CD4-positive, CD25-positive, alpha-beta regulatory T cell (primary cell): Measurements from ENCODE around the gene ADGRA1. TPM values are rescaled to one million over a fixed set of nuclear protein-coding genes. Genes with fewer than 3 reads are reported as not detected.

Experiments used
- ATAC-seq, 2 donors: fragments of 150-1000 bp; cut with Tn5 transposase; one replicate each; pipeline ENCODE4 v1.10.0; 2021; ENCODE audit warnings: low read depth in 2 of 2, moderate number of reproducible peaks in 2 of 2, moderate library complexity in 1 of 2
- DNase-seq, 3 donors: peaks; one replicate each; pipeline versions ENCODE4 v3.0.0 to v3.0.0-alpha.2; 2012 to 2022; ENCODE audit warnings: mixed read lengths in 1 of 3
- H3K27ac ChIP-seq: one replicate; pipeline ENCODE4 v1.7.0; 2013; ENCODE audit warnings: mild to moderate bottlenecking, low read length; ENCODE audit not compliant: insufficient read depth, poor library complexity, severe bottlenecking
- H3K27me3 ChIP-seq: one replicate; pipeline ENCODE4 v1.7.0; 2013; ENCODE audit warnings: low read length; ENCODE audit not compliant: control insufficient read depth, insufficient read depth
- H3K36me3 ChIP-seq: one replicate; pipeline ENCODE4 v1.7.0; 2013; ENCODE audit warnings: mild to moderate bottlenecking, low read length, moderate library complexity; ENCODE audit not compliant: control insufficient read depth, insufficient read depth
- H3K4me1 ChIP-seq: 2 replicates; pipeline ENCODE4 v1.7.0; 2013; ENCODE audit warnings: mild to moderate bottlenecking, low read length; ENCODE audit not compliant: insufficient read depth, control insufficient read depth, poor library complexity, severe bottlenecking
- H3K4me3 ChIP-seq: one replicate; pipeline ENCODE4 v1.7.0; 2013; ENCODE audit warnings: low read depth, mild to moderate bottlenecking, low read length, moderate library complexity
- H3K9me3 ChIP-seq, 2 experiments: 1 replicate in 1 of 2; 2 replicates in 1 of 2; pipeline ENCODE4 v1.7.0; 2013; ENCODE audit warnings: low read length in 2 of 2, mild to moderate bottlenecking in 1 of 2, moderate library complexity in 1 of 2; ENCODE audit not compliant: control insufficient read depth in 2 of 2
- H3K27ac Mint-ChIP-seq, 3 donors: one replicate each; pipeline ENCODE4 v1.8.0; 2020 to 2022; ENCODE audit warnings: mild to moderate bottlenecking in 3 of 3, mixed read lengths in 3 of 3, moderate library complexity in 2 of 3
- H3K27me3 Mint-ChIP-seq: one replicate; pipeline ENCODE4 v1.8.0; 2022; ENCODE audit warnings: mild to moderate bottlenecking, mixed read lengths
- H3K36me3 Mint-ChIP-seq: one replicate; pipeline ENCODE4 v1.8.0; 2020; ENCODE audit warnings: mixed read lengths
- H3K4me1 Mint-ChIP-seq, 4 donors: one replicate each; pipeline ENCODE4 v1.8.0; 2020 to 2022; ENCODE audit warnings: mixed read lengths in 4 of 4, mild to moderate bottlenecking in 1 of 4
- H3K4me3 Mint-ChIP-seq, 4 donors: one replicate each; pipeline ENCODE4 v1.8.0; 2020 to 2022; ENCODE audit warnings: mild to moderate bottlenecking in 4 of 4, mixed read lengths in 4 of 4, moderate library complexity in 3 of 4
- H3K9me3 Mint-ChIP-seq, 7 donors: one replicate each; pipeline ENCODE4 v1.8.0; 2020 to 2022; ENCODE audit warnings: mixed read lengths in 7 of 7, mild to moderate bottlenecking in 3 of 7, moderate library complexity in 2 of 7
- polyA plus RNA-seq, 4 donors: library from polyadenylated mRNA; unstranded; fragments of 300-500 nt; fragmentation: Illumina TruSeq; gene quantifications; one replicate each; pipeline ENCODE4 v1.2.3, GENCODE V29; 2021
- total RNA-seq: library from RNA; stranded (reverse); gene quantifications from one replicate; pipeline ENCODE4 v1.2.3, GENCODE V29; 2022

ADGRA1 gene
- total and polyA plus RNA-seq, 5 donors from 2014 or later = not detected

DNA sequence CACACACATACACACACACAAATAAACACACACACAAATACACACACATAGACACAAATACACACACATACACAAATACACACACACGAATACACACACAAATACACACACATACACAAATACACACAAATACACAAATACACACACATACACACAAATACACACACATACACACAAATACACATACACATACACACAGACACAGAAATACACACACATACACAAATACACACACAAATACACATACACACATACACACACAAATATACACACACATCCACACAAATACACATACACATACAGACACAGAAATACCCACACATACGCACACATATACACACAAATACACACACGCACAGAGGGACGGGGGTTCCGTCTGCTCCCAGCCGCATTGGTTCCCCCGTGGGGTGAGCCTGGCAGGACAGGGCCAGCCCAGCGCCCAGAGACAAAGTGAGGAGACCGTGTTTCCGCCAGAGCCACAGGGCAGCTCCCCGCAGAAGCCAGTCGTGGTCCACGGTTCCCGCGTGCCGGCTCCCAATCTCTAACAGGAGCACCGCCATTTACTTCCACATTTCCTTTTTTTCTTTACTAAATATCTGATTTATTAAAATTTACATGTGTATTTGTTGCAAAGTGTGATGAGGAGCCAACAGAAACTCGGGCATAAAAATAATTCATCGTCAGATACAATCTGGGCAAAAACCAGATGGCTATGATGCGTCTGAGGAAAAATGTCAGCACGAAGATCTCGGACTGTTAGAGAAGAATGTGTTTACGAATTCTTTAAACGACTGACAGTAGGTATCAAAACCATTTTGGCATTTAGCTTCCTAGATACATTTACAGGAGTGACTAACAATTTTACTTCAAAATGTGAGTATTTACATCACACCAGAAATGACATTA is 69.2 kb downstream of the ADGRA1 start:
- H3K4me3 Mint-ChIP-seq = peak overlapping the region in 1 of 4 donors; percentile 1
- H3K27me3 ChIP-seq = no peaks in the 10 kb centered on the region
- no peaks in the 10 kb centered on the region for H3K36me3 ChIP-seq
- no peak overlapping the region for H3K27ac ChIP-seq
- no peak overlapping the region for H3K4me3 ChIP-seq
- H3K9me3 Mint-ChIP-seq = peaks cover 0 to 6% (median 0%) of the 10 kb centered on the region in 7 donors
- H3K9me3 ChIP-seq = no peaks in the 10 kb centered on the region
- no peak for DNase-seq
- H3K27me3 Mint-ChIP-seq = no peaks in the 10 kb centered on the region
- H3K27ac Mint-ChIP-seq = no peak overlapping the region
- H3K4me1 ChIP-seq = peaks cover 5% of the 10 kb centered on the region
- H3K4me1 Mint-ChIP-seq = peaks cover 0 to 3% (median 0%) of the 10 kb centered on the region in 4 donors
- H3K36me3 Mint-ChIP-seq = no peaks in the 10 kb centered on the region
- no peak for ATAC-seq

DNA sequence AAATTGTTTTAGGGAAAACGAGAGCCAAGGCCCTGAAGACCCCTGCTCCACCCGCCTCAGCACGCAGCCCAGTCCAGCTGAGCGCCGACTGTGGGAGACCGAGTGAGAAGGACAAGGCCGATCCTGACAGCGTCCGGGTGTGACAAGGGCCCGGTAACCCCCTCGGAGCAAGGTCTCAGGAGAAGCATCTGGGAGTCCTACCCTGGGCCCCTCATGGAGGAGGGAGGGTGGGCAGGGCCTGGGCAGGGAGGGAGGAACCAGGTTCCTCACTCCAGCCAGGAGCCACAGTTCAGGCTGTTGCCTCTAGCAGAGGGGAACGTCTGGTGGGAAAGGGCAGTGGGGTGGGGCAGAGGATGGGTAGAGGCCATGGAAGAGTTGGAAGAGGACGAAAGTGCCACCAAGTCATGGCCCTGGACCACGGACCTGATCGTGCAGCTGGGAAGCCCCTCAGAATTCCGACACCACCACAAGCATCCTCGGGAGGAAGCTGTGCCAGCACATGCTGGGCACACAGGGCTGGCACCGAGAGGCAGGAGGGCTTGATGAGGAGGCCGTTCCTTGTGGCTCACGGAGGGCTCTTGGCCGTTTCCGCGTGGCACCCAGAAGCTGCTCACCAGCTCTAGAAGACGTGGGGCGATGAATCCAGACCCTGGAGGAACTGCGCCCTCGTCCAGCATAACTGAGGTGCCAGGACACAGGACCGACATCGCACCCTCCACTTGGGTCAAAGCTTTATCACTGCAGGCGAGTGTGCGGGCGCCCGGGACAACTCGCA is 70.1 kb downstream of the ADGRA1 start:
- Mint-ChIP-seq H3K36me3 (no peaks in the 10 kb centered on the region), H3K9me3 (peaks cover 0 to 6% (median 0%) of the 10 kb centered on the region in 7 donors), H3K4me1 (peaks cover 0 to 3% (median 0%) of the 10 kb centered on the region in 4 donors), H3K27me3 (no peaks in the 10 kb centered on the region), H3K27ac (no peak overlapping the region), H3K4me3 (peak overlapping the region in 1 of 4 donors; percentile 1)
- ATAC-seq (no peak), DNase-seq (no peak)
- Histone ChIP-seq H3K27me3 (no peaks in the 10 kb centered on the region), H3K27ac (no peak overlapping the region), H3K36me3 (no peaks in the 10 kb centered on the region), H3K9me3 (no peaks in the 10 kb centered on the region), H3K4me1 (peaks cover 5% of the 10 kb centered on the region), H3K4me3 (no peak overlapping the region)

DNA sequence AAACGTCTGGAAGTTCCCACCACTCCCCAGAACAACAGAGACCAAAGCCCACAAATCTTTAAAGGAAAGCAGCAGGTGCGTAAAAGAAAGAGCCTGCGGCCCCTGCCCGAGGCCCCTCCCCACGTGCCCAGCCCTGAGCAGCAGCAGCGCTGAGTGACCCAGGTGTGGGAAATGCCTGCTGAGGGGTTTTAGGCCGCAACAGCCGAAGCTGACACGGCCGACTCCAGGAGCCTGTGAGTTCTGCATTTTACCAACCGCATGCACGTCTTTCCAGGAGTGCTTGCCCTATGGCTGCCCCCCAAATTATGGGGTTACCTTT is 70.7 kb downstream of the ADGRA1 start:
- Histone ChIP-seq H3K4me1 (peaks cover 5% of the 10 kb centered on the region), H3K36me3 (no peaks in the 10 kb centered on the region), H3K9me3 (no peaks in the 10 kb centered on the region), H3K4me3 (no peak overlapping the region), H3K27ac (no peak overlapping the region), H3K27me3 (no peaks in the 10 kb centered on the region)
- Mint-ChIP-seq H3K4me3 (no peak overlapping the region), H3K27me3 (no peaks in the 10 kb centered on the region), H3K9me3 (peaks cover 0 to 6% (median 0%) of the 10 kb centered on the region in 7 donors), H3K4me1 (peaks cover 0 to 3% (median 0%) of the 10 kb centered on the region in 4 donors), H3K27ac (no peak overlapping the region), H3K36me3 (no peaks in the 10 kb centered on the region)
- ATAC-seq (no peak), DNase-seq (no peak)

- peak overlapping the region in 1 of 4 donors; percentile 59 for H3K4me3 Mint-ChIP-seq
- no peak for DNase-seq
- no peaks in the 10 kb centered on the region for H3K36me3 Mint-ChIP-seq
- Histone ChIP-seq H3K27me3 (no peaks in the 10 kb centered on the region), H3K27ac (no peak overlapping the region), H3K36me3 (no peaks in the 10 kb centered on the region), H3K4me1 (peaks cover 5% of the 10 kb centered on the region), H3K9me3 (no peaks in the 10 kb centered on the region), H3K4me3 (no peak overlapping the region)
- peak in 1 of 2 donors; percentile 6 for ATAC-seq
- peaks cover 0 to 3% (median 0%) of the 10 kb centered on the region in 4 donors for H3K4me1 Mint-ChIP-seq
- H3K27me3 Mint-ChIP-seq = no peaks in the 10 kb centered on the region
- H3K27ac Mint-ChIP-seq = no peak overlapping the region
- peaks cover 0 to 6% (median 0%) of the 10 kb centered on the region in 7 donors for H3K9me3 Mint-ChIP-seq
Observed at GRCh38 chr10:133158756-133159610, 71.3 kb downstream of the ADGRA1 start.

DNA sequence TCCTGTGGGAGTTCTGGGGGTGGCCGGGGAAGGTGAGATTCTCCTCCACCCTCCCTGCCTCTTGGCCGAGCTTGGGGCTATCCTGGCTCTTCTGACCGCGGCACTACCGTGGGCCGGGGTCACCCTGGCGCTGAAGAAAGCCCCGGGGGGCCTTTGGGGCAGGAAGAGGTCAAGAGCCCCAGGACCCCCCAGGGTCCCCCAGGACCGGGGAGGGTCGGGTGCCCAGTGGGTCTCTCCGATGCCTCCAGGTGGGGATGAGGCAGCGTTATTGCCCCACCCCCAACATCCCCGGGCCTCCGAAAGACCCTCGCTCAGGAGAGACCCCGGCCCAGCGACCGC is 71.9 kb downstream of the ADGRA1 start:
- no peak for ATAC-seq
- Mint-ChIP-seq H3K36me3 (no peaks in the 10 kb centered on the region), H3K9me3 (peaks cover 0 to 2% (median 0%) of the 10 kb centered on the region in 7 donors)

GRCh38 chr10:133159950-133160825 is 72.5 kb downstream of the ADGRA1 start, which contains the start of gene KNDC1:
TSS of gene KNDC1 (plus strand) at chr10:133160219. CDS start at chr10:133160468, 249 bp downstream.
- peaks cover 5% of the 10 kb centered on the region for H3K4me1 ChIP-seq

More for the DNA sequence above, 71.9 kb downstream of the ADGRA1 start:
- H3K4me3 ChIP-seq = no peak overlapping the region
- no peaks in the 10 kb centered on the region for H3K27me3 Mint-ChIP-seq
- H3K27ac ChIP-seq = no peak overlapping the region
- peaks cover 0 to 3% (median 0%) of the 10 kb centered on the region in 4 donors for H3K4me1 Mint-ChIP-seq
- H3K4me3 Mint-ChIP-seq = no peak overlapping the region
- H3K27me3 ChIP-seq = no peaks in the 10 kb centered on the region
- H3K4me1 ChIP-seq = peaks cover 5% of the 10 kb centered on the region
- no peaks in the 10 kb centered on the region for H3K36me3 ChIP-seq
- no peak overlapping the region for H3K27ac Mint-ChIP-seq
- no peaks in the 10 kb centered on the region for H3K9me3 ChIP-seq
- no peak for DNase-seq

More at GRCh38 chr10:133159950-133160825, 72.5 kb downstream of the ADGRA1 start, which contains the start of gene KNDC1:
- H3K4me3 Mint-ChIP-seq = peak within 1 kb of the TSS in 3 of 4 donors; percentile 7 to 59 (median 33)
- H3K4me1 Mint-ChIP-seq = peaks cover 0 to 3% (median 0%) of the 10 kb centered on the region in 4 donors
- Histone ChIP-seq H3K27ac (no peak within 1 kb of the TSS), H3K4me3 (no peak within 1 kb of the TSS), H3K9me3 (no peaks in the 10 kb centered on the region), H3K27me3 (no peaks in the 10 kb centered on the region), H3K36me3 (no peaks in the 10 kb centered on the region)
- H3K36me3 Mint-ChIP-seq = no peaks in the 10 kb centered on the region
- H3K9me3 Mint-ChIP-seq = no peaks in the 10 kb centered on the region
- ATAC-seq (peak in 1 of 2 donors; percentile 43), DNase-seq (peak in 1 of 3 donors; percentile 40)
- H3K27me3 Mint-ChIP-seq = no peaks in the 10 kb centered on the region
- H3K27ac Mint-ChIP-seq = no peak within 1 kb of the TSS
